Measurements from ENCODE around the gene OASL. TPM values are rescaled to one million over a fixed set of nuclear protein-coding genes. Genes with fewer than 3 reads are reported as not detected.

OASL gene
- total and polyA plus RNA-seq, 9 of the 15 experiments (the other 6 are each of a cell fraction or from before 2014, with no cell fraction given): 0.14 TPM; not detected in 8

- TF ChIP-seq TBP (optimal IDR thresholded peaks at IDR 0.05; ENCODE audit: low read depth, low read length) (peak; percentile 92), HDAC2 (IDR thresholded peaks at IDR 0.05) (peak; percentile 84; the same call in 1 of the 2 replicates), ATF3 (IDR thresholded peaks at IDR 0.05) (peak; percentile 92), ATF3 (CRISPR knock-in tag; conservative IDR thresholded peaks at IDR 0.05) (peak; percentile 66; the same call in 1 of the 2 replicates), SMAD2 (IDR thresholded peaks at IDR 0.05; ENCODE audit: low read depth, low read length) (no peak), KHSRP (IDR thresholded peaks at IDR 0.05) (peak; percentile 80), MAZ (CRISPR knock-in tag; conservative IDR thresholded peaks at IDR 0.05 in 1 of 2, IDR thresholded peaks at IDR 0.05 in 1 of 2) (peak; percentile 46; a peak in 1 of 4 replicates), CCNT2 (IDR thresholded peaks at IDR 0.05; ENCODE audit: borderline replicate concordance, extremely low read depth, insufficient read length, low read depth, low read length) (no peak), ARID3A (IDR thresholded peaks at IDR 0.05; ENCODE audit: borderline replicate concordance, low read depth, low read length) (no peak), SMAD4 (CRISPR knock-in tag; conservative IDR thresholded peaks at IDR 0.05) (0 out of 2 replicates have a peak, but pooled peaks have one; percentile 38), SUPT5H (IDR thresholded peaks at IDR 0.05) (peak; percentile 85), OTX1 (CRISPR knock-in tag; IDR thresholded peaks at IDR 0.05) (0 out of 2 replicates have a peak, but pooled peaks have one; percentile 16), TAF7 (tag; IDR thresholded peaks at IDR 0.05) (peak; percentile 82), ZNF609 (CRISPR knock-in tag; IDR thresholded peaks at IDR 0.05; ENCODE audit: borderline replicate concordance) (no peak), ZNF134 (CRISPR knock-in tag; conservative IDR thresholded peaks at IDR 0.05) (no peak), ZFPM2 (CRISPR knock-in tag; IDR thresholded peaks at IDR 0.05) (no peak), KAT2B (IDR thresholded peaks at IDR 0.05; ENCODE audit: low read depth, low read length) (no peak)
These were observed 22.9 kb downstream of the OASL start, which contains the start of gene C12orf43 (continued) for GRCh38 chr12:121015825-121016766.
